Activated gamma-delta T cell treated with Interleukin-2 at 50 U/mL for 16 hours (primary cell): ENCODE data around the gene PLEKHA7.

Experiments
- DNase-seq: peaks from one replicate; pipeline ENCODE4 v3.0.0-alpha.2; 2020

The PLEKHA7 gene

DNA sequence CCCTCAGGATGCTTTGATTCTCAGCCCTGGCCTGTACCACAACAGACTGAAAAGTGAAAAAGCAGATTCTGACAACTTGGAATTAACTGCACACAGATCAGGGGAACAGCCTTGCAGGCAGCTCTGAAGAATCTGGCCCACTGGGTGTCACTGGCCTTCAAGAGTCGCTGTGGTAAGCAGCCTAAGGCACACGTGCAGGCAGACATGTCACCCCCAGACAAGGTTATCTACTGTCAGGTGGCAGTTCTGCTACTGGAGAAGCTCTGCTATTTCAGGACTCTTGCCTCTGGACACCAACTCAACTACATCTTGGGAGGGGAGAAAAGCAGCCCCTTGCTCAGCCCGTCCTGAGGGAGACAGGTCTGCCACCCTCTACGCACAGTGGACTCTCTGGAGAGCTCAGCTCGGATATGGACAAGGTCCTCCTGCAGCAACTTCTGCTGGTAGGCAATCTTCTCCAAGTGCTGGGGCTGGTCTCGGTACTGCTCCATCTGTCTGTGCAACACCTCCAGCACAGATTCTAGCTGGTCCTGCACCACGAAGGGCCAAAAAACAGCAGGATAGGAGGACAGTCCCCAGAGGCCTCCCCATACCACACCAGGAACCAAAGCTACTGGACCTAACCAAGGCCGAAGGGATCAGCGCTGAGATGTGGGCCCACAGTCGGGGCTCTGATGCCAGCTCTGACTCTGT, 212.8 kb downstream of the PLEKHA7 start:
- no peak for DNase-seq

GRCh38 chr11:16800382-16800781, 213.8 kb downstream of the PLEKHA7 start:
- DNase-seq, result no peak

DNA sequence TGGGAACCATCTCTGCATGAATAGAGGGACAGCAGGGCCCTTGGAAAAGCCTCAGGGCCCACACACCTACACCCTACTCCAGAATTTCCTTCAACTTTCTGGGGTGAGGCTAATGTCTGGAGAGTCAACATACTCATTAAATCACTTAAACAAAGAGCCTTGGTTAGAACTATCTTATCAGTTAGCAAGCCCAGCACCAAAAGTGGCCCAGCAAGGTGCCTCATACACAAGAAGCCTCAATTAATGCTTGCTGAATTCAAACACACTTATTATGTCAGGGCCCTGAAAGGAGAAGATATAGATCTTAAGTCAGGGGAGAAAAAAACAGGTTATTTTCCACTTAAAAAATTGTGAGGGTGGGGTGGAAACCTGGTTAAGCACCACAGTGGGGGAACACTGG, 214.3 kb downstream of the PLEKHA7 start:
- no peak for DNase-seq

GRCh38 chr11:16799221-16799620, 215.0 kb downstream of the PLEKHA7 start:
- DNase-seq, result no peak

DNA sequence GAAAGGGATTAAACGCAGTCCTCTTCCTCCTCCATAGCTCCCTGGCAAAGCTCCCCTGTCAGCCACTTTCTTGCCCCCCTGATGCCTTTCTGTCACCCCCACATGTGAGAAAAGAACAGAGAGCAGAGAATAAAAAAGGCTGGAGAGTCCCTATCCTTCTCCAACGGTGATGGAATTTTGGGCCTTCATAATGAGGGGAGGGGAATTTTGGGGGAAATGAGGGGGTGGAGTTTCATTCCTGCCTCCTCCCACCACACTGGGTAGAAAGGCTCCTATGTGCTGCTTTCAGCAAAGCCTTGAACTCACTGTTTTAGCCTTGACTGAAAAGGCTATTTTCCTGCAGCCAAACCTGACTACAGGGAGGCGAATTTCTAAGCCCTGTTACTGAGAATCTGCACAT, 216.4 kb downstream of the PLEKHA7 start:
- DNase-seq, result no peak

GRCh38 chr11:16796311-16796710, 217.9 kb downstream of the PLEKHA7 start:
- DNase-seq, result no peak

DNA sequence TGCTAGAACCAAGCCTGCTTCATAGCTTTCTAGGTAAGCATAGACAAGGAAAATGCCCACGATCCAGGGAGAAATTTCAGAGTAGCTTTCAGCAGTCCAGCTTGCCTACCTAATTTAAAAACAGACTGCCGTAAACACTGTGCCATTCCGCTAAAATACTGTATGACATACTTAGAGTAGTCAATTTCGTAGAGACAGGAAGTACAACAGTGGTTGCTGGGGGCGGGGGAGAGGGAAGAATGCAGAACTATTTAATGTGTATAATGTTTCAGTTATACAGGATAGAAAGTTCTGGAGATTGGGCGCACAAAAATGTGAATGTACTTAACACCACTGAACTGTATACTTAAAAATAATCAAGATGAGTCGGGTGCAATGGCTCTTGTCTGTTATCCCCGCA, 219.1 kb downstream of the PLEKHA7 start:
- DNase-seq, result no peak

- DNase-seq, result no peak
Observed at GRCh38 chr11:16794047-16794818, 220.0 kb downstream of the PLEKHA7 start.

DNA sequence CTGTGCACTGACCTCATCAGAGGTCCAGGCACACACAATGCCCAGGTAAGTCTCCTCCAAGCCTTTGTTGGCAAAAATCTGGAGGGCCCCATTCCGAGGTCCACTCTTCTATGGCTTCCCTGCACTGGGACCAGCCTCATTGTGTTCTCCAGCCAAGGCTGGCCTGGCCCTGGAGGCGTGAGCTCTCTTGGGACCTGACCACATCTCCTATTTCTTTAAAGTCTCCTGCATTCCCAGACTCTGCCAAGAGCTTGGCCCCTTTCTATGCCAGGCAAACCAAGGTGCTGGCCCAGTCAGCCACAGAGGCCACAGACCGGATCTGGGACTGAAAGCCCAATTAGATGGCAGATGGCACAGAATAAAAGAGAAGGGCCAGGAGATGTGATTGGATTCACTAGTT, 220.7 kb downstream of the PLEKHA7 start:
- no peak for DNase-seq

- DNase-seq, result no peak
Observed at GRCh38 chr11:16793009-16793408, 221.2 kb downstream of the PLEKHA7 start.

DNA sequence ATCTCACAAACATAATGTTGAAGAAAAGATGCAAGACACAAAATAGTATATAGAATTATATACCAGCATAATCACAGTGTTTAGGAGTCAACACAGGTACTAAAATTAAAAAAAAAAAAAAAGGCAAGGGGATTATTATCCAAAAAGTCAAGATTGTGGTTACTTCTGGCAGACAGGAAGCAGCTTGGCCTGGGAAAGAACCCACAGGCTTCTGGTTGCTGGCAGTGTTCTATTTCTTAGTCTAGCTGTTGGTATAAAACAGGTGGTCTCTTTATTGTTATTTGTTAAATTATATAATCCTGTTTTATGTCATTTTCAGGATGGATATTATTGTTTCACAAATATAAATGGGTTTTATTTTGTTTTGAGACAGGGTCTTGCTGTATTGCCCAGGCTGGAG, 221.8 kb downstream of the PLEKHA7 start:
- no peak for DNase-seq

- DNase-seq, result no peak
Observed at GRCh38 chr11:16791191-16791961, 222.8 kb downstream of the PLEKHA7 start.

- no peak for DNase-seq
Observed at GRCh38 chr11:16790486-16791190, 223.6 kb downstream of the PLEKHA7 start.

GRCh38 chr11:16789560-16790485, 224.4 kb downstream of the PLEKHA7 start:
- no peak for DNase-seq

GRCh38 chr11:16789063-16789420, 225.2 kb downstream of the PLEKHA7 start:
- no peak for DNase-seq

GRCh38 chr11:16788141-16789062, 225.8 kb downstream of the PLEKHA7 start:
- peak; percentile 45 for DNase-seq

DNA sequence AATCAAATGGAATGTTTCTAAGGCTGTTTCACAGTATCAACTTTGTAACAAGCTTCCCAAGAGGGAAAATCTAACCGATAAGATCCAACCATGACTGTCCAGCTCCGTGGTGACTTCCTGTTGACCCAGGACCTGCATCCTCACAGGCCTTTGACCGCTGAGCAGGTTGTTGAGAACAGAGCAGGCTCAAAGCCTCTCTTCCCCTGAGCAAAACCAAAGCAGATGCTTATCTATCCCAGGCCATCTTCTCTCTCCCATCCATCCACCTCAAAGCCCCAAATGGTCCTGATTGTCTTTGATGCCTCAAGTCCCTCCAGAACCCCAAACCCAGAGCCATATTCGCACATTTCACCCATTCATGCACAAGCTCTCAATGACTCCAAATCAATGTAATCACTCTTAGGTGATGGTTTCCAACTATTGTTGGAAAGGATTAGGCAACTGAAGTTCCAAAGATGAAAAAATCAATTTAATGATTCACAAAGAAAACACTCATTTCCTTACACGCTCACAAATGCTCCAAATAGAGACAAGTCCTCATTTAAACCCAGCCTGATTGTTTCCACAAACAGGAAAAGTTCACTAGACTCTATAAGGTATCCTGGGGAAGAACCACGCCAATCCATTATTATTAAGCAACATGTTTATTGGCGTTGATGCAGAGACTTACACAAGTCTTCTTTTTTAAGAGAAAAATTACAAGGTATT, 227.0 kb downstream of the PLEKHA7 start:
- no peak for DNase-seq

- no peak for DNase-seq
Observed at GRCh38 chr11:16786131-16786530, 228.1 kb downstream of the PLEKHA7 start.

DNA sequence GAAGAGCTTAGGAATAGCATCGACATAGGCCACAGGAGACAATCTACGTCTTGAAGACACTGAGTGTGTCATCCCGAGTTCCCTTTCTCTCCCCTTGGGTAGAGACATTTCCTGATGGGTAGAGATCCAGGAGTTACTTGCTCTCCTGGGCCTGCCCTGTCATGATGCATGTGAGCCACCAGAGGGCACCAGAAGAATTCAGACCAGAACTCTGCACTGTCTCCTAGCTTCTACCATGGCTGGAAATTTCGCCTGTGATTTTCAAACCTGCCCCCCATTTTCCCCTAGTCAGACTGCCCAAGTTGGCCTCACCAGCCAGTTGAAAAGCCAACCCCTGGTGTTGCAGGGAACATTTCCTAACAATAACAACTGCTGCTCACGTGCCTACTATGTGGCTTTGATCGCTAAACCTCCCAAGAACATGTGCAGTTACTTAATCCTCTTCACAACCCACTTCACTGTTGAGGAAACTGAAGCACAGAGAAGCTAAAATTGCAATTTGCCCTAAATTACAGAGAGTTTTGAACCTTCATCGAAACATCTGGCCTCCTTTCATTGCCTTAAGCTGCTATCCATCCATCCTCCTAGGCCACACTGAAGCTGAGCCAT, 228.6 kb downstream of the PLEKHA7 start:
- peak; percentile 42 for DNase-seq

DNA sequence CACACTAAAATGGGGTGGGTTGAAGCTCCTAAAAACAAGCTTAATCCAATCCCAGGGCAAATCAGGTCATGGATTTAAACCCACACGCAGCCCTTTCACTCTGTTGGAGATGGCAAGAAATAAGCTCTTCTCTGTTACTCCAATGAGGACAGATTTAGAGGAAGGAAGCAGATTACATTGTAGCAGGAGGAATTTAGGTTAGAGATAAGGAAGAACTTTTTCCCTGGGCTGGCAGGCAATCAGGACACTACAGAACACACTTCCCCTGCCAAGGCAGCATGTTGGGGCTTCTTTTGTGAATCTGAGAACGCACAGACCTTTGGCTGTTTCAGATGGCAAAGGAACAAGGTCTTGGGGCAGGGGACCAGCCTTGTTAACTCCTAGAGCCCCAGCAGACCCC, 229.5 kb downstream of the PLEKHA7 start:
- DNase-seq, result no peak
